T1000 (cell line): ENCODE results near the gene KPNA5.
A peak's percentile ranks its signal among the peaks of the same experiment; 100 is the strongest.
"Not testable (repeated sequence)": the region's sequence is repeated elsewhere in the genome, so short reads cannot be mapped to it uniquely, and the experiment has no call there.

ENCODE experiments used
- DNase-seq: peaks from one replicate; lab custom pipeline; 2025; ENCODE audit warnings: mixed read lengths; lab: John Stamatoyannopoulos, UW

KPNA5 gene

DNA sequence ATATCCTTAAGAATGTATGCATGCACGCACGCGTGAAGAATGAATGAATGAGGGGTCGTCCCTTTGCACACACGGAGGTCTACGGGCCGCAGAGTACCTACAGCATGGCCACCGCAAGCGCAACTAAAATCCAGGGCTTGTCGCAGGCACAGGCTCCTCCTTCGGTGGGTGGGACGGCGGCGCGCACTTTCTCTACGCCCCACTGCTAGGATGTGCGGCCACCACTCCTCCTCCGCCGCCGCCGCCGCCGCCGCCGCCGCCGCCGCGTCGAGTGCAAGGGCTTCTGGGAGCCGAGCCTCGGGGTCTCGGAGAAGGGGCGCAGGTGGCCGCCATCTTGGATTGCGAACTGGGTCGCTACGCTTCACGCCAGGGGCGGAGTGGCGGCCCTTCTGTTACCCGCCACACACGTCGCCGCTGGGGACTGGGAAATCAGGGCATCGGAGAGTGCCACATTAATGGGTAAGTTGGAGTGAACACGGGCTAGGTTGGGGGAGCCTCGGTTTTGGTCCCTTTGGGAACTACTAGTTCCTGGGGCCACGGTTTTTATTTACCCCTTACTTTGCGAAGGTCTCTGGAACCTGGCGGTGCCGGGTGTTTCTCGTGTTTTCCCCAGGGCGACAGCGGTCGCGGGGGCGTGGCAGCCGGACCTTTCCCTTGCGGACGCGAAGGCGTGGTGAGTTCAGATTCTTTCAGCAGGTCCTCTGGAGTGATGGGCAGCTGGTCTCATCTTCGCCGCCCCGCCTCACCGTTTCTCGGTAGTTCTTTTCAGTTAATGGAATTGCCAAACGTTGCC, at the start of gene KPNA5:
Gene KPNA5, plus strand, starts transcription at position 332 of the 793 bp plus-strand sequence. Its CDS starts 124 bp downstream, at position 456.
- DNase-seq, result peak; percentile 81

DNA sequence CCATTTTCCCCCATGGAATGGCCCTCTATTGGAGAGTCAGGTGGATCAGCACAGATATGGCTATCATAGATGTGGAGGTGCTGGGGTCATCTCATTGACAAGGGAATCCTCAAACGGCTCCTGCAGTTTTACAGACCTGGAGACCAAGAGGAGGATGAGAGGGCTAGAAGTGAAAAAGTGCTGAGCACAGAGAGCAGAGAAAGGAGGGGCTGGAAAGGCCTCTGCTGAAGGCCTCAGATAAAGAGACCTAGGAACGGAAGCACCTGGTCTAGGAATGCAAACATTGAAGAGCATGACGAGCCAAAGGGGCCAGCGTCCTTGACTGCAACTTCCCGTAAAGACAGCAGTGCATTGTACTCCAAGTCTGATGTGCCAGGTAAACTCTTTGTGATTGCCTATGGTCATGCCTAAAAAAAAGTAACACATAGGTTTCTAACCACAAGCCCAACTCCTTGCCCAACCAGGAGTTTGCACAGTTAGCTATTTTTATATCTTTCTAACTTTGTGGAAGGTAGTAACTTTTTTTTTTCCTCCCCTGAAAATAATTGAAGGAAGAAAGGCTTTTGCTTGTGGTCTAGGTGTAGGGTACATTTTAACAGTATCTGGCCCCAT, 49.5 kb upstream of the KPNA5 start:
- no peak for DNase-seq

DNA sequence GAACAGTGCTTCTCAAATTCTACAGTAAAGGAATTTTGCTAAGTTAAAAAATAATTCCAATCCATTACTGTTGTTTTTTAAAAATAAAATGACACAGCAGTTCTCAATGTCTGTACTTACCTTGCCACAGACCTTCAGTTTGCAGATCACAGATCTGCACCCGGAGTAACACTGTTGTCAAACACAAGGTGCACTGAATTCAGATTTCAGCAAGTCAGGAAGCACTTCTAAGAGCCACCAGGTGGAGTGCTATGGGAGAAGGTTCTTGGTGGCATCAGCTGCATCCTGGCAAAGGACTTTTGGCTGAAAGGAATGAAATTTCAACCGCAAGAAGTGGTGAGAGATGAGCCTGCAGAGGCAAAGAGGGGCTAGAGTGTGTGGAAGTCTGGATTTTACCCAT, 47.3 kb upstream of the KPNA5 start:
- no peak for DNase-seq

DNA sequence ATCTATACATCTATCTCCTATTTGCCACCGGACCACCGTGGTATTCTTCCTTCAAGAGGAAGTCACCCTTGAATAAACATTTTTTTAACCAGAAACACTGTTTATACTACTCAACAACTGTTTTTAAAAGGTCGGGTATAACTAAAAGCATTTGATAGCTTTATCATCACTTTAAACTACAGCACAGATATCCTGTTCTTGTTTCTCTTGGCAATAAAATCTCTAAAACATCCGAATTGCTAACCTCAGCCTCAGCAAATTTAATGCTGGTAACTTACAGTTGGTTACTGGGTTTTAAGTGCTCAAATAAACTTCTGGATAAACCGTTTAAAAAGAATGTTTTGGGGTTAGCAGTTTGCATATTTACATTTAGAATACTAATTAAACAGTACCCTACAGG, 32.9 kb upstream of the KPNA5 start:
- DNase-seq, result no peak

DNA sequence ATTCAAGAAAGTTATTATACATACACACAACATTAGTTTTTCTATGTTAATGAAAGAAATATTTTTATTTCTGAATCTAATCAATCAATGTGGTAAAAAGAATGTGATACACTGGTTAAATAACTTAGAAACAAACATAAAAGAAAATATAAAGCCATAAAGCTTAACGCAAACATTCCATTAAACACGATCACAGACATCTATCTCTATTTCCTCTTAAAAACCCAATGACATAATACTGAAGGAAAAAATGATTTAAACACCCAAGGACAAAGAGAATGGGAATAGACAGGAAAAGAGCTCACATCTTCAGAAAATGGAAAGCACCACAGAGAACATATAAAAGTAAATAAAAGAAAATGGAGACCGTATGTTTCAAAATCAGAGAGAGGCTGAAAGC, 31.9 kb upstream of the KPNA5 start:
- DNase-seq, result no peak

DNA sequence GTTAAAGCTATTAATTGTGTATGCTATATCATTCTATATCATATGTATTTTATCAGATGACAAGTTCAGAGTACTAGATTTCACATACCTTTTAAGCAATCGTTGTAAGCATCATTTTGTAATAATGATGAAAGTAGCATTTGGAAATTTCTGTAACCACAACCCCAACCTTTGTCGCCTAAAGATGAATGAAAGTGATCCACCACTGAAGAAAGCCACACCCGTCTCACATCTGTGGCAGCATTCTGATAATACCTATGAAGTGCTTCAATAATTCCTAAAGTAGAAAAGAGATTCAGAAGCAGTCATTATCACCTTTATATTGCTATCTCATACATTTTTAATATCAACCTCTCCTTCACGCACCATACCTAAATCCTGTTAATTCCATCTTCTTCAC, 29.1 kb upstream of the KPNA5 start:
- DNase-seq, result no peak

DNA sequence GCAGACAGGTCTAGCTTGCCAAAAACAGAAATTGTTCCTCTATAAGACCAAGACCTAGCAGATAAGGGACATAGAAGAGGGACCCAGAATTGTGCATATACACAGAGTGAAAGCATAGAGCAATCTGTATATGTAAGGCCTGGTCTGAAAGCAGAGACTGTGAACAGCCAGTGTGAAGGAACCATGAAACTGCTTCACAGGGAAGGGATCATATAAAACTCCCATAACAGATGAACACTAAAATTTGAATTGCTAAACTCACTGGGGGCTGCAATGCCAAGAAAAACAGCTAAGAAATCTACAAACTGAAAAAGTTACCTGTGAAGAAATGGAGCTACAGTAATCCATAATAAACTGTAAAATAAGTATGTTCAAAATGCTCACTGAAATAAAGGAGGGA, 19.4 kb upstream of the KPNA5 start:
- no peak for DNase-seq

DNA sequence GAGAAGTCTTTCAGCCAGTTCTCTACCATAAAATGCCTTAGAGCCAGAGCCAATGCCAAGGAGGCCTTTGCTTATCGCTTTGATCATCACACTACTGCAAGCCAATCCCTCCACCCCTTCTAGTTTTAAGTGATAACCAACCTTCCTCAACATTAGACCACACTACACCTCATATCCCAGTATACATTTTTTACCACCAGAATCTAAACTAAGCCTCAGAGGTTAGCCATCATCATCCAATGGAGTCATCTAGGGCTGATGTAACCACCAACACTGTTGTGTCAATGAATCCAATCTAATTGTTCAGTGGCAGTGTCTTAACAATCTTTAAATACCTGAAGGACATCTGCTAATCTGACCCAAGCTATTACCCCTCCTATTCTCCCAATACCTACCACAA, 18.8 kb upstream of the KPNA5 start:
- no peak for DNase-seq

DNA sequence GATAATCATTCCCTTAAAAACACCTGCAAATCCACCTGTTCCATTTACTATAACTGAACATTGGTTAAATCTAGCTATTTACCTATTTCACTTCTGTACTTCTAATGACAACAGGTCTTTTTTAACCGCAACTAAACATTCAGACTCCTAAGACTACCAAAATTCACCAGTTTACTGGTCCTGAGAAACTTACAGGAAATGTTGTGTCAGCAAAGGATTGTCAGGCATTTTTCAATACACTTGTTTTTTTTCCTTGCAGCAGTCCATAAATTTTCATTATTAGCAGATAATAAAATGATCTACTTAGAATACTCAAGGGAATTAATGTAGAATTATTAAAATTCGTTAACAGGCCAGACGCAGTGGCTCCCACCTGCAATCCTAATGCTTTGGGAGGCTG, 17.7 kb upstream of the KPNA5 start:
- DNase-seq, result no peak

DNA sequence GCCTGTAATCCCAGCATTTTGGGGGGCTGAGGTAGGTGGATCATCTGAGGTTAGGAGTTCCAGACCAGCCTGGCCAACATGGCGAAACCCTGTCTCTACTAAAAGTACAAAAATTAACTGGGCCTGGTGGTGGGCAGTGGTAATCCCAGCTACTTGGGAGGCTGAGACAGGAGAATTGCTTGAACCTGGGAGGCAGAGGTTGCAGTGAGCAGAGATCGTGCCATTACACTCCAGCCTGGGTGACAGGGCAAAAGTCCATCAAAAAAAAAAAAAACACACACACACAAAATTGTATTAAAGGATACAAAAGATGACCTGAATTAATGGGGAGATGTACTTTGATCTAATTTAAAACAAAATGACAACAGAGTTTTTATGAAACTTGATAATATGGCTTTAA, 16.8 kb upstream of the KPNA5 start:
- DNase-seq, result not testable (repeated sequence)

DNA sequence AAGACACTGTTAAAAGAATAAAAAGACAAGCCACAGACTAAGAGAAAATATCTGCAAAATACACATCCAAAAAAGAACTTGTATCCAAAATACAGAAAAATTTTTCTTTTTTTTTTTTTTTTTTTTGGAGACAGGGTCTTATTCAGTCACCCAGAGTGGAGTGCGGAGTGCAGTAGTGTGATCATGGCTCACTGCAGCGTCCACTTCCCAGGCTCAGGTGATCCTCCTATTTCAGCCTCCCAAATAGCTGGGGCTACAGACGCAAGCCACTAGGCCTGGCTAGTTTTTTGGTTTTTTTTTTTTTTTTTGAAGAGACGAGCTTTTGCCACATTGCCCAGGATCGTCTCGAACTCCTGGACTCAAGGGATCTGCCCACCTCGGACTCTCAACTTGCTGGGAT, 15.5 kb upstream of the KPNA5 start:
- no peak for DNase-seq

DNA sequence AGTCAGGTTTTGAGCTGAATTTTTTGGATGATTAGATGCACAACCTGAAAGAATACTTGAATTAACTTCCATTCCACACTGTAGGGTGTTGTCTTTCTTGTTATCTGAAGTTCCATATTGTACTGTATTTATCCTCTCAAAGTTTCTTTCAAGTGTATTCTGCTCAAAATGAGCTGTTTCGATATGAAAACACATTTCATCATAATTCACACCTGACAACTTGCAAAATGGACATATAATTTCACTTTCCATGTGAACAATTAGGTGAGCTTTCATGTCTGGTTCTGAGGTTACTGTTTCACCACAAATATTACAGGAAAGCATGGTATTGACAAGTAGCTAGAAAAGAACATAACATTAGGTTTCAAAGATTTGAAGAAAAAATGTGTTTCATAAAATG, 14.1 kb upstream of the KPNA5 start:
- DNase-seq, result no peak

DNA sequence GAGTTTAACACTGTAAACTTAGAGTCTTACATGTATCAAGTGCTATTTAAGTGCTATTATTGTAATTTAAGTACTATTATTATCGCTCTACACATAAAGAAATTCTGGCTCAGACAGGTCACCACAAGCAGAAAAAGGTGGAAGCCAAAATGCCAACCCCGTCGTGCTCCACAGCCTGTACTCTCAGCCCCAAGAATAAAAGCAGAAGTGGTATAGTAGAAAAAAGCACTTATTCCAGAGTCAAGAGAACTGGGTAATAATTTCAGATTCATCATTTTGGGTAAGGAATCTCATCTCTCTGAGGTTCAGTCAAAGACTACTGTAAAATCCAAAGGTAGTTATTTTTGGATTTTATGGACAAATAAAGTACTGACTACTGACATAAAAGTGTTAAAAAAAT, 13.4 kb upstream of the KPNA5 start:
- DNase-seq, result no peak

DNA sequence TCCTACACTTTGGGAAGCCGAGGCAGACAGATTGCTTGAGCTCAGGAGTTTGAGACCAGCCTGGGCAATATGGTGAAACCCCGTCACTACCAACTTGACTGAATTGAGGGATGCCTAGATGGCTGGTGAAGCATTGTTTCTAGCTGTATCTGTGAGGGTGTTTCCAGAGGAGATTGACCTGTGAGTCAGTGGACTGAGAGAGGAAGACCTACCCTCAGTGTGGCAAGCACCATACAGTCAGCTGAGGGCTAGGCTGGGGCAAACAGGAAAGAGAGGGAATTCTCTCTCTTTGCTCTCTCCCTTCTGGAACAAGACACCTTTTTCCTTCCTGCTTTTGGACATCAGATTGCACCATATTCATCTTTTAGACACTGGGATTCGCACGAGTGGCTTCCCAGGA, 8.7 kb upstream of the KPNA5 start:
- DNase-seq, result no peak

DNA sequence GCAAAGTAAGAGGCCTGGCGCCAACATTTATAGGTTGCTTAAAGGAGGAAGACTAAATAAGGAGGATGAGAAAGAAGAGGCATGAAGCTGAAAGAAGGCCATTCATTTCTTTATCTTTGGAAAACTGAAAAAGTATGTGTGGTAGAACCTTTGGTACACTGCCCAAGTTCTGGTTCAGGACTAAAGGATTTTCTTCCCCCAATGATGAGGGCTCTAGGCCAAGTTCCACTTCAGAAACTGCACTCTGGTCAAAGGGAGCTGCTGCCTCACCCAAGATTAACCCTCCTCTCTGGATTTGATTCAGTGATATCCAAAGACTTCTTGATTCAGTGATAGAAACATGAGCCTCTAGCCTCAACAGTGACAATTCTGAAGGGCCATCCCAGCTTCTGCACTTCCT, 5.0 kb upstream of the KPNA5 start:
- DNase-seq, result no peak

DNA sequence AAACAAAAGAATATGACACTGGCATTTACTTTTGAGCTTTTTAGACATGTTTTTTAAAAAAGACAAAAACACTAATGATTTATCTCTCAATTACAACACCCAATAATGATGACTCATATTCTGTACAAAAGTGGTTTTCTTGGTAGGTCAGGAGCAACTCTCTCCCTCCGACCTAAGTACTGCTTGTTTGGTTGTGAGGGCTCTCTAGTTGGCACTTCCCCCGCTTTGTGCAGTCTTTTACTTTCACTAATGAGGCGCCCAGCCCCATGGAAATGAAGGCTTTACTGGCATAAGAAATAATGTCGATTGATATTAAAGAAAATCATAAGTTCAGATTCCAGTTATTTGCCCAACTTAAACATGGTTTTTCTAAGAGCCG, 1.3 kb downstream of the KPNA5 start:
- DNase-seq, result no peak

DNA sequence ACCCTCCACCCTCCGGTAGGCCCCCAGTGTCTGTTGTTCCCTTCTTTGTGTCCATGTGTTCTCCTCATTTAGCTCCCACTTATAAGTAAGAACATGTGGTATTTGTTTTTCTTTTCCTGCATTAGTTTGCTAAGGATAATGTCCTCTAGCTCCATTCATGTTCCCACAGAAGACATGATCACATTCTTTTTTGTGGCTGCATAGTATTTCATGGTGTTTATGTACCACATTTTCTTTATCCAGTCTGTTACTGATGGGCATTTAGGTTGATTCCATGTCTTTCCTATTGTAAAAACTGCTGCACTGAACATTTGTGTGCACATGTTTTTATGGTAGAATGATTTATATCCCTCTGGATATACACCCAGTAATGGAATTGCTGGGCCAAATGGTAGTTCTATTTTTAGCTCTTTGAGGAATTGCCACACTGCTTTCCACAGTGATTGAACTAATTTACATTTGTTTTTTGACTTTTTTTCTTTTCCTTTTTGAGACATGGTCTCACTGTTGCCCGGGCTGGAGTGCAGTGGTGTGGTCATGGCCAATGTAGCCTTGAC, 4.5 kb downstream of the KPNA5 start:
- DNase-seq, result no peak

DNA sequence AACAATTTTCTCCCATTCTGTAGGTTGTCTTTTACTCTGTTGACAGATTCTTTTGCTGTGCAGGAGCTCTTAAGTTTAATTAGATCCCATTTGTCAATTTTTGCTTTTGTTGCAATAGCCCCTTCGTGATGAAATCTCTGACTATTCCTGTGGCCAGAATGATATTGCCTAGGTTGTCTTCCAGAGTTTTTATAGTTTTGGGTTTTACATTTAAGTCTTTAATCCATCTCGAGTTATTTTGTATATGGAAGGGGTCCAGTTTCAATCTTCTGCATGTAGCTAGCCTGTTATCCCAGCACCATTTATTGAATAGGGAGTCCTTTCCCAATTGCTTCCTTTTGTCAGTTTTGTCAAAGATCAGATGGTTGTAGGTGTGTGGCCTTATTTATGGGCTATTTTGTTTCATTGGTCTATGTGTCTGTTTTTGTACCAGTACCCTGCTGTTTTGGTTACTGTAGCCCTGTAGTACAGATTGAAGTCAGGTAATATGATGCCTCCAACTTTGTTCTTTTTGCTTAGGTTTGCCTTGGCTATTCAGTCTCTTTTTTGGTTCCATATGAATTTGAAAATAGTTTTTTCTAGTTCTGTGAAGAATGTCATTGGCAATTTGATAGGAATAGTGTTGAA, 5.6 kb downstream of the KPNA5 start:
- DNase-seq, result not testable (repeated sequence)

DNA sequence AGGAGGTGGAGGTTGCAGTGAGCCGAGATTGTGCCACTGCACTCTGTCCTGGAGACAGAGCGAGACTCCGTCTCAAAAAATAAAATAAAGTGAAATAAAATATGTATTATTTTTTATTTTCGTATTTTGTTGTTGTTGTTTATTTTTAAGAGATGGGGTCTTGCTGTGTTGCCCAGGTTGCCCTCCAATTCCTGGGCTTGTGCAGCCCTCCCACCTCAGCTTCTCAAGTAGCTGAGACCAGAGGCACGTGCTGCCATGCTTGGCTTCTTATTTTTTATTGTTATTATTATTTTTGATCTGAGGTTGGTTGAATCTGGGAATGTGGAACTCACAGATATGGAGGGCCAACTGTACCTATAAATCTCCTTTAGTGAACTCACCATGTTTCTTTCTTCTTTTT, 10.1 kb downstream of the KPNA5 start:
- no peak for DNase-seq

DNA sequence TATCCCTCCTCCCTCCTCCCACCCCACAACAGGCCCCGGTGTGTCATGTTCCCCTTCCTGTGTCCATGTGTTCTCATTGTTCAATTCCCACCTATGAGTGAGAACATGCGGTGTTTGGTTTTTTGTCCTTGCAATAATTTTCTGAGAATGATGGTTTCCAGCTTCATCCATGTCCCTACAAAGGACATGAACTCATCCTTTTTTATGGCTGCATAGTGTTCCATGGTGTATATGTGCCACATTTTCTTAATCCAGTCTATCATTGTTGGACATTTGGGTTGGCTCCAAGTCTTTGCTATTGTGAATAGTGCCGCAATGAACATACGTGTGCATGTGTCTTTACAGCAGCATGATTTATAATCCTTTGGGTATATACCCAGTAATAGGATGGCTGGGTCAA, 11.9 kb downstream of the KPNA5 start:
- not testable (repeated sequence) for DNase-seq

DNA sequence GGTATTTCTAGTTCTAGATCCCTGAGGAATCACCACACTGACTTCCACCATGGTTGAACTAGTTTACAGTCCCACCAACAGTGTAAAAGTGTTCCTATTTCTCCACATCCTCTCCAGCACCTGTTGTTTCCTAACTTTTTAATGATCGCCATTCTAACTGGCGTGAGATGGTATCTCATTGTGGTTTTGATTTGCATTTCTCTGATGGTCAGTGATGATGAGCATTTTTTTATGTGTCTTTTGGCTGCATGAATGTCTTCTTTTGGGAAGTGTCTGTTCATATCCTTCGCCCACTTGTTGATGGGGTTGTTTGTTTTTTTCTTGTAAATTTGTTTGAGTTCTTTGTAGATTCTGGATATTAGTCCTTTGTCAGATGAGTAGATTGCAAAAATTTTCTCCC, 12.3 kb downstream of the KPNA5 start:
- not testable (repeated sequence) for DNase-seq

DNA sequence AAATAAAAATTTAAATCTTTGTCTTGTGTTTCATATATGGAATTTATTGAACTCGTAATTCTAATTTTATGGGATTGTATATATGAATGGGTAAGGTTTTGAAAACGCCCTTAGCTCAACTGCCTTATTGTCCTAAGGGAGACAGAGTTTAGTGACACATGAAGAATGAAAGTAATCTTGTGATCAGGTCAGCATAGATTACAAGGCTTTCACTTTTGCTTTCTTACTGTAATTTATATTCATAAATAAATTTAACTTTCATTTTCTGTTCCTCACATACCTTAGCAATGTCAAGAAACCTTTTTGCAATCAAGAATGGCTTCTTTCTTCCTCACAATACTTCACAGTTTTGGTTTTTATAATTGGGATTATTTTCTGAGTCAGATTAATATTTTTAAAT, 14.4 kb downstream of the KPNA5 start:
- DNase-seq, result no peak

DNA sequence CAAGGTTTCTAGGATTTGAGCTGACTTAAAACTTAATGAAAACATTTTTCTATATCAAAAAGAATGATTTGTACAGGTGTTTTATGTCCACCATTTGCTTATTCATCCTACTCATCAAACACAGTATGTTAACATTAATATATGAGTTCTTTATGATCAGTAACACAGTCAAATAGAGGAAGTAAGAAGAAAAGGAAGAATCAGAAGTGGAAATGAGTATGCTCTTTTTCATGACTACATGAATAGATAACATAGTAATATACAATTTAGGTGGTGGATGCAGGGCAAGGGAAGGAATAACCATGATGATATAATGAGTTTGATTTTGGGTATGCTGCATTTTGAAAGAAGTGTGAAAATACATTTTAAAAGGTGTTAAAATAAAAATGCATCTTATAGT, 16.5 kb downstream of the KPNA5 start:
- DNase-seq, result no peak
